Lower leg skin (tissue), 4 donors: ENCODE results near the gene TKTL1. TPM values are rescaled to one million over a fixed set of nuclear protein-coding genes. Genes with fewer than 3 reads are reported as not detected.

Experiments used
- DNase-seq, 2 donors: peaks; one replicate each; pipeline ENCODE4 v3.0.0-alpha.2; 2019; ENCODE audit warnings: low spot score in 2 of 2
- H3K4me3 ChIP-seq: fragments of 200-600 bp; sonication (generic); 2 replicates; pipeline ENCODE4 v1.5.1; 2017; ENCODE audit warnings: mild to moderate bottlenecking, low read depth; ENCODE audit not compliant: poor library complexity, severe bottlenecking
- POLR2A ChIP-seq, 2 donors: fragments of 450-650 bp; IDR thresholded peaks; one replicate each; pipeline ENCODE4 v1.6.1; 2016 to 2017; ENCODE audit warnings: antibody characterized with exemption in 2 of 2, mild to moderate bottlenecking in 1 of 2, moderate library complexity in 1 of 2
- WGBS, 2 donors: methylation state at CpG; one replicate each; pipeline ENCODE4 v1.1.5; 2018; 5-methylcytosine and 5-hydroxymethylcytosine counted together
- intact Hi-C: fragments of 100-400 bp; cut with DNase I; formaldehyde crosslinking; loops from one replicate; pipeline ENCODE4 v1.15.0; 2023; ENCODE audit warnings: low total_unique reads
- total RNA-seq, 4 donors: library from RNA; depleted of rRNA; stranded (reverse); fragments of >200 nt; gene quantifications; one replicate each; pipeline ENCODE4 v1.1.0, GENCODE V29; 2016
- TF ChIP-seq, protein P1 (sequence below), 3 donors: fragments of 450-650 bp; IDR thresholded peaks; one replicate each; pipeline ENCODE4 v1.5.1; 2016; ENCODE audit warnings: antibody characterized with exemption in 3 of 3, mild to moderate bottlenecking in 3 of 3, moderate library complexity in 2 of 3

The TKTL1 gene
- total RNA-seq, 4 donors from 2014 or later: 0.42 to 1.1 (median 0.46) TPM; not detected in 1

DNA sequence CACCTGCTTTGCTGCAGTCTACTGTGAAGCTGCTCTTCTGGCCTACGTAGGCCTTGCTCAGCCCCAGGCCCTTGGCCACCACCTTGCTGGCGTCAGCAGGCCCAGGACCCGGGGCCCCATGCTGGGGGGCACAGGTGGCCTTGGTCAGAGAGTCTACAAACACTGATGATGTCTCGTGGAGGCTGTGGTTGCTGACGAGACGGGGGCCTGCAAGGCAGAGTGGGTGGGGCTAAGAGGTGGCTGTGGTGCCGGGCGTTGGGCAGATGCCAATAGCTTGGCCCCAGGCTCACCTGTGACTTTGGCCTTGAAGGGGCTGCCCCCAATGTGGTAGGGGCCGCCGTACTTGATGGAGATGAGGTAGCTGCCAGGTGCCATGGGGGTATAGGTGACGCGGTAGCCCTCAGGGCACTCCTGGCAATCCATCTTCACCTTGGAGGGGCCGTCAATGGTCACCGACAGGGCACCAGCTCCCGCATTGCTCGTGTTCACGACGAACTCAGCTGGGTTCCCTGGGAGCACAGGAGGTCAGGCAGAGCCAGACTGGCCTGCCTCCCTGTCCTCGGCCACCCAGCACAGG, 53.9 kb downstream of the TKTL1 start:
- DNase-seq: no peak
- intact Hi-C loops: no loop called here
- 43 to 85% methylated on average over 5 to 18 of the region's 19 CpGs for WGBS, 2 donors

GRCh38 chrX:154349979-154350378, 54.4 kb downstream of the TKTL1 start:
- intact Hi-C loops: no loop called here
- H3K4me3 ChIP-seq: no peak overlapping the region
- DNase-seq: no peak
- WGBS, 2 donors: 76 to 89% methylated on average over 7 to 15 of the region's 15 CpGs
- no peak for TF ChIP-seq POLR2A (IDR thresholded peaks at IDR 0.05)
- TF ChIP-seq, protein P1, sequence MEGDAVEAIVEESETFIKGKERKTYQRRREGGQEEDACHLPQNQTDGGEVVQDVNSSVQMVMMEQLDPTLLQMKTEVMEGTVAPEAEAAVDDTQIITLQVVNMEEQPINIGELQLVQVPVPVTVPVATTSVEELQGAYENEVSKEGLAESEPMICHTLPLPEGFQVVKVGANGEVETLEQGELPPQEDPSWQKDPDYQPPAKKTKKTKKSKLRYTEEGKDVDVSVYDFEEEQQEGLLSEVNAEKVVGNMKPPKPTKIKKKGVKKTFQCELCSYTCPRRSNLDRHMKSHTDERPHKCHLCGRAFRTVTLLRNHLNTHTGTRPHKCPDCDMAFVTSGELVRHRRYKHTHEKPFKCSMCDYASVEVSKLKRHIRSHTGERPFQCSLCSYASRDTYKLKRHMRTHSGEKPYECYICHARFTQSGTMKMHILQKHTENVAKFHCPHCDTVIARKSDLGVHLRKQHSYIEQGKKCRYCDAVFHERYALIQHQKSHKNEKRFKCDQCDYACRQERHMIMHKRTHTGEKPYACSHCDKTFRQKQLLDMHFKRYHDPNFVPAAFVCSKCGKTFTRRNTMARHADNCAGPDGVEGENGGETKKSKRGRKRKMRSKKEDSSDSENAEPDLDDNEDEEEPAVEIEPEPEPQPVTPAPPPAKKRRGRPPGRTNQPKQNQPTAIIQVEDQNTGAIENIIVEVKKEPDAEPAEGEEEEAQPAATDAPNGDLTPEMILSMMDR (IDR thresholded peaks at IDR 0.05): no peak

More for the DNA sequence above, 53.9 kb downstream of the TKTL1 start:
- TF ChIP-seq, protein P1 (IDR thresholded peaks at IDR 0.05): no peak
- TF ChIP-seq POLR2A (IDR thresholded peaks at IDR 0.05): no peak
- H3K4me3 ChIP-seq: no peak overlapping the region

DNA sequence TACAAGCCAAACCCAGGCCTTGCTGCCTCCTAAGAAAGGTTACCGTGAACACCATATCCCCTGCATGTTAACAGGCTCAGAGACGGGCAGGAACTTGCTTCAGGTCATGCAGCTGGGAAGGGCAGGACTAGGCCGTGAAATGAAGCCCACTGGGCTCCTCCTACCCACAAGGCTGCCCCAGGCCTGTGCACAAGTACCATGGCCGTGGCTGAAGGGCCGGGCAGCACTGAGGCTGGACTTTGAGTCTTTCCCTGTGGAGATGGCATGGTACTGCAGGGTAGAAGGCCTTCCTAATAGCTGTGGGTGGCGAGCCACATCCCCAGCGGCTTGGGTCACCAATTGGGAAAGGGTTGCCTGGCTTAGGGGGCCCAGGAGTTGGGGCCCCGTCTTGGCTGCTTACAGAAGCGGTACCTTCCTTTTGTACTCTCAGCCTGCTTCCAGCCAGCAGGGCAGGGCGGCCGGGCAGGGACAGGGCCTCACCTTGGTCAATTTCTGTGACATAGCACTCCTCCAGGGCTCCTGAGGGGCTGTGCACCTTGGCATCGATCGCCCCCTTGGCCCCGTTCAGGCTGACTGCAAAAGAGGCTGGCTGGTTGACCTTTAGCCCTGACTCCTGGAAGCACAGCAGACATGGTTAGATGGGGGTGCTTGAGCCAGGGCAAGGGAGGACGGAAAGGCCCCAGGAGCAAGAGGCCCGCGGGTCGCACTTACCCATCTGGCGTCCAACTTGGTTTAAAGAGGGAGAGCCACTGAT, 55.0 kb downstream of the TKTL1 start:
- intact Hi-C loops: no loop called here
- no peak overlapping the region for H3K4me3 ChIP-seq
- 83 to 84% methylated on average over 2 to 19 of the region's 19 CpGs for WGBS, 2 donors
- no peak for DNase-seq
- TF ChIP-seq, protein P1 (IDR thresholded peaks at IDR 0.05): no peak
- no peak for TF ChIP-seq POLR2A (IDR thresholded peaks at IDR 0.05)

GRCh38 chrX:154351183-154352011, 55.8 kb downstream of the TKTL1 start:
- 49 to 78% methylated on average over 10 to 30 of the region's 30 CpGs for WGBS, 2 donors
- no peak overlapping the region for H3K4me3 ChIP-seq
- no peak for DNase-seq
- TF ChIP-seq, protein P1 (IDR thresholded peaks at IDR 0.05): no peak
- no peak for TF ChIP-seq POLR2A (IDR thresholded peaks at IDR 0.05)
- intact Hi-C loops: no loop called here

GRCh38 chrX:154352012-154352401, 56.4 kb downstream of the TKTL1 start:
- TF ChIP-seq, protein P1 (IDR thresholded peaks at IDR 0.05): no peak
- no peak for TF ChIP-seq POLR2A (IDR thresholded peaks at IDR 0.05)
- no peak overlapping the region for H3K4me3 ChIP-seq
- DNase-seq: no peak
- intact Hi-C loops: no loop called here
- WGBS, 2 donors: 39 to 73% methylated on average over 5 to 14 of the region's 14 CpGs
